SK-N-SH (cell line): ENCODE results near the gene HLA-DRB1. TPM values are rescaled to one million over a fixed set of nuclear protein-coding genes. Genes with fewer than 3 reads are reported as not detected.

Experiments used
- CTCF ChIA-PET: fragments of 300-600, 350-600 bp; formaldehyde crosslinking; extraction: SDS; loops from one replicate; lab custom pipeline; 2021; lab: Yijun Ruan, JAX
- POLR2A ChIA-PET: fragments of 350-600 bp; sonication (Branson Sonifier 250); formaldehyde crosslinking; extraction: SDS; loops from one replicate; lab custom pipeline; 2020; ENCODE audit warnings: antibody characterized with exemption, inconsistent platforms; lab: Yijun Ruan, JAX
- DNase-seq: peaks from one replicate; pipeline ENCODE4 v3.0.0; 2012
- H2AFZ ChIP-seq: fragments of 200-600 bp; sonication (generic); 2 replicates; pipeline ENCODE4 v1.8.1; 2016; ENCODE audit warnings: antibody characterized with exemption, mild to moderate bottlenecking, low read depth
- H3F3A ChIP-seq: fragments of 200-600 bp; sonication (generic); replicated peaks from 2 replicates; pipeline ENCODE3; 2016; ENCODE audit warnings: antibody characterized with exemption, mild to moderate bottlenecking; ENCODE audit not compliant: insufficient read depth
- H3K27ac ChIP-seq, 2 experiments: fragments of 200-500 bp in 1 of 2; fragments of 200-600 bp in 1 of 2; sonication (Bioruptor generic) in 1 of 2; sonication (generic), shearing (Covaris generic) in 1 of 2; 2 replicates each; pipeline versions ENCODE4 v1.5.1 to v1.6.1; 2014 to 2016; ENCODE audit warnings: low read depth in 2 of 2, inconsistent platforms in 1 of 2, low read length in 1 of 2, mild to moderate bottlenecking in 1 of 2, mixed read lengths in 1 of 2
- H3K27me3 ChIP-seq: fragments of 200-600 bp; sonication (generic), shearing (Covaris generic); 2 replicates; pipeline ENCODE4 v1.6.1; 2016; ENCODE audit warnings: mixed run types; ENCODE audit not compliant: insufficient read depth
- H3K36me3 ChIP-seq, 2 experiments: fragments of 200-500 bp in 1 of 2; fragments of 200-600 bp in 1 of 2; sonication (Bioruptor generic) in 1 of 2; sonication (generic) in 1 of 2; replicated peaks in 1 of 2; 2 replicates each; pipeline versions ENCODE3 to v1.5.1; 2014 to 2016; ENCODE audit warnings: low read length in 1 of 2, mild to moderate bottlenecking in 1 of 2; ENCODE audit not compliant: insufficient read depth in 2 of 2, control insufficient read depth in 1 of 2
- H3K4me1 ChIP-seq, 2 experiments: fragments of 200-500 bp in 1 of 2; fragments of 200-600 bp in 1 of 2; sonication (Bioruptor generic) in 1 of 2; sonication (generic), shearing (Covaris generic) in 1 of 2; 2 replicates each; pipeline versions ENCODE4 v1.5.1 to v1.6.1; 2014 to 2016; ENCODE audit warnings: low read depth in 1 of 2, low read length in 1 of 2, mixed run types in 1 of 2; ENCODE audit not compliant: insufficient read depth in 2 of 2, control insufficient read depth in 1 of 2
- H3K4me2 ChIP-seq: fragments of 200-600 bp; sonication (generic), shearing (Covaris generic); 2 replicates; pipeline ENCODE4 v1.6.1; 2017; ENCODE audit warnings: mixed run types
- H3K4me3 ChIP-seq, 2 experiments: fragments of 200-500 bp in 1 of 2; fragments of 200-600 bp in 1 of 2; sonication (Bioruptor generic) in 1 of 2; sonication (generic), shearing (Covaris generic) in 1 of 2; 2 replicates each; pipeline versions ENCODE4 v1.5.1 to v1.8.1; 2014 to 2016; ENCODE audit warnings: low read depth in 2 of 2, inconsistent platforms in 1 of 2, low read length in 1 of 2, mild to moderate bottlenecking in 1 of 2, mixed read lengths in 1 of 2, moderate library complexity in 1 of 2
- H3K79me2 ChIP-seq: fragments of 200-600 bp; sonication (generic); 2 replicates; pipeline ENCODE4 v1.8.1; 2017; ENCODE audit warnings: mild to moderate bottlenecking; ENCODE audit not compliant: insufficient read depth
- H3K9ac ChIP-seq: fragments of 200-600 bp; sonication (generic); 2 replicates; pipeline ENCODE4 v1.6.1; 2017; ENCODE audit warnings: mixed run types
- H3K9me2 ChIP-seq: fragments of 200-600 bp; sonication (generic); 2 replicates; pipeline ENCODE4 v1.6.1; 2017; ENCODE audit warnings: mixed run types
- H3K9me3 ChIP-seq: fragments of 200-600 bp; sonication (generic); 2 replicates; pipeline ENCODE4 v1.6.1; 2017; ENCODE audit warnings: mixed run types, mild to moderate bottlenecking, moderate library complexity
- H4K20me1 ChIP-seq: fragments of 200-600 bp; sonication (generic); 2 replicates; pipeline ENCODE4 v1.6.1; 2017; ENCODE audit warnings: mild to moderate bottlenecking, mixed run types; ENCODE audit not compliant: insufficient read depth
- CHD2 ChIP-seq: fragments of 150-350 bp; IDR thresholded peaks from 2 replicates; pipeline ENCODE4 v1.6.1; 2018; ENCODE audit warnings: low read length; ENCODE audit not compliant: partially characterized antibody
- ELF1 ChIP-seq: IDR thresholded peaks from 2 replicates; pipeline ENCODE4 v1.4.0; 2012
- FOSL2 ChIP-seq: IDR thresholded peaks from 2 replicates; pipeline ENCODE4 v1.4.0; 2012; ENCODE audit warnings: low read depth, mild to moderate bottlenecking, moderate library complexity, borderline replicate concordance
- GATA2 ChIP-seq: sonication (generic); formaldehyde crosslinking; IDR thresholded peaks from 2 replicates; pipeline ENCODE4 v1.5.0; 2020; ENCODE audit warnings: mild to moderate bottlenecking, missing genetic modification reagents
- JUND ChIP-seq: IDR thresholded peaks from 2 replicates; pipeline ENCODE4 v1.4.0; 2012
- MEF2A ChIP-seq: IDR thresholded peaks from 2 replicates; pipeline ENCODE4 v1.4.0; 2012; ENCODE audit warnings: low read depth, borderline replicate concordance
- NFIC ChIP-seq: IDR thresholded peaks from 2 replicates; pipeline ENCODE4 v1.4.0; 2012; ENCODE audit warnings: borderline replicate concordance
- POLR2AphosphoS5 ChIP-seq: IDR thresholded peaks from 2 replicates; pipeline ENCODE4 v1.6.1; 2012; ENCODE audit warnings: low read depth, low read length
- RAD21 ChIP-seq: IDR thresholded peaks from 2 replicates; pipeline ENCODE4 v1.6.1; 2012; ENCODE audit warnings: mild to moderate bottlenecking, low read length
- RCOR1 ChIP-seq: fragments of 150-350 bp; IDR thresholded peaks from 2 replicates; pipeline ENCODE4 v1.6.1; 2017; ENCODE audit warnings: antibody characterized with exemption, low read length
- SIN3A ChIP-seq: IDR thresholded peaks from 2 replicates; pipeline ENCODE4 v1.6.1; 2012; ENCODE audit warnings: low read depth, mild to moderate bottlenecking, low read length, moderate library complexity, borderline replicate concordance
- SMC3 ChIP-seq: IDR thresholded peaks from 2 replicates; pipeline ENCODE4 v1.6.1; 2012; ENCODE audit warnings: low read depth, low read length, improper control_type of control experiment
- TCF12 ChIP-seq: IDR thresholded peaks from 2 replicates; pipeline ENCODE4 v1.4.0; 2012
- TEAD4 ChIP-seq: IDR thresholded peaks from 2 replicates; pipeline ENCODE4 v1.4.0; 2012; ENCODE audit warnings: mild to moderate bottlenecking, borderline replicate concordance; ENCODE audit not compliant: insufficient read depth
- WGBS: methylation state at CpG from one replicate; pipeline ENCODE4 v1.1.6; 2017; ENCODE audit warnings: low lambda C conversion rate; 5-methylcytosine and 5-hydroxymethylcytosine counted together
- polyA plus RNA-seq, 3 experiments: library from polyadenylated mRNA; depleted of rRNA; stranded (reverse); fragments of >200 nt; gene quantifications; 2 replicates each; pipeline ENCODE4 v1.2.3, GENCODE V29; 2012
- TF ChIP-seq, protein P1 (sequence below): IDR thresholded peaks from 2 replicates; pipeline ENCODE4 v1.4.0; 2012; ENCODE audit warnings: low read depth
- TF ChIP-seq, protein P2 (sequence below): fragments of 200-600 bp; sonication (generic); IDR thresholded peaks from 2 replicates; pipeline ENCODE4 v1.6.1; 2017; ENCODE audit warnings: antibody characterized with exemption, mild to moderate bottlenecking, moderate library complexity
- TF ChIP-seq, protein P3 (sequence below): IDR thresholded peaks from 2 replicates; pipeline ENCODE4 v1.4.0; 2012; ENCODE audit warnings: low read depth, borderline replicate concordance

HLA-DRB1 gene
- polyA plus RNA-seq, 1 of the 3 experiments (the other 2 are of a cell fraction): not detected

DNA sequence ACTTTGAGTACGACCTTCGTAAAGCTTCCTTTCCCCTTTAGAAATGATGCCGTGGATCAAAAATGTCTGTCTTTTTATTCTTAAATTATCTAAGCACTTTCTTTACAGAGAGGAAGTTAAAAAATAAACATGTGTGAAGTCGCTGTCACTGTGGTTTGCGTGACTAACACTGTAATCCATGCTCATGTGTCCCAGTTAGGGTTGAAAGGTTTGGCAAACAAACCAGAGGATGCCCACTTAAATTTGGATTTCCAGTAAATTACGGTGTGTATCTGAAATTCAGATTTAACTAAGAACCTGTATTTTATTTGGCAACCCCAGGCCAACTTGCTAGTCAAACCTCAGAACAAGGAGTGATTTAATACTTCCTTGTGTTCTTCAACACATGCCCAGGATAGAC, 21.1 kb downstream of the HLA-DRB1 start:
- H2AFZ ChIP-seq: no peak overlapping the region

DNA sequence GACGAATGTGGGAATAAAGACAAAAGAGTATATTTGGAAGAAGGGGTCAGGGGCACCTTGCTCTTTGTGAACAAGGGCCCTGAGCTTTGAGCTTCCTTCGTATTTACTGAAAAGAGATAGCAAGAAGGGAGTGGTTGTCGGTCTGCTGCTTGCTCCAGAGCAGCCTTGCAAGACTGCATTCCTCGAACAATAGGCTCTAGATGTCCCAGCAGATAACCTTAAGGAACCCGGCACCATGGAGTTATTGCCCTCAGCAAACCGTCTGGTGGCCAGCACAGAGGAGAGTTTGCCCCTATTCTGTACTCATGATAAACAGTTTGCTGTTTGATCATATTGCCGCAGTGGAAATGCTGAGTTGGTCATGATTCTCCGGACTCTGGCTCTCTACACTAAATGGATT, 22.7 kb downstream of the HLA-DRB1 start:
- Histone ChIP-seq H3K9ac (no peak overlapping the region), H2AFZ (no peak overlapping the region), H3K79me2 (no peaks in the 10 kb centered on the region), H3K9me2 (no peaks in the 10 kb centered on the region)
- POLR2A ChIA-PET: no interaction called here
- TF ChIP-seq JUND (no peak), SMC3 (no peak), RCOR1 (no peak), TCF12 (no peak), FOSL2 (no peak), NFIC (no peak), GATA2 (CRISPR knock-in tag) (no peak), CHD2 (no peak), RAD21 (no peak), POLR2AphosphoS5 (no peak), ELF1 (no peak)
- TF ChIP-seq, protein P1, sequence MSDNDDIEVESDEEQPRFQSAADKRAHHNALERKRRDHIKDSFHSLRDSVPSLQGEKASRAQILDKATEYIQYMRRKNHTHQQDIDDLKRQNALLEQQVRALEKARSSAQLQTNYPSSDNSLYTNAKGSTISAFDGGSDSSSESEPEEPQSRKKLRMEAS: no peak
- TF ChIP-seq, protein P2, sequence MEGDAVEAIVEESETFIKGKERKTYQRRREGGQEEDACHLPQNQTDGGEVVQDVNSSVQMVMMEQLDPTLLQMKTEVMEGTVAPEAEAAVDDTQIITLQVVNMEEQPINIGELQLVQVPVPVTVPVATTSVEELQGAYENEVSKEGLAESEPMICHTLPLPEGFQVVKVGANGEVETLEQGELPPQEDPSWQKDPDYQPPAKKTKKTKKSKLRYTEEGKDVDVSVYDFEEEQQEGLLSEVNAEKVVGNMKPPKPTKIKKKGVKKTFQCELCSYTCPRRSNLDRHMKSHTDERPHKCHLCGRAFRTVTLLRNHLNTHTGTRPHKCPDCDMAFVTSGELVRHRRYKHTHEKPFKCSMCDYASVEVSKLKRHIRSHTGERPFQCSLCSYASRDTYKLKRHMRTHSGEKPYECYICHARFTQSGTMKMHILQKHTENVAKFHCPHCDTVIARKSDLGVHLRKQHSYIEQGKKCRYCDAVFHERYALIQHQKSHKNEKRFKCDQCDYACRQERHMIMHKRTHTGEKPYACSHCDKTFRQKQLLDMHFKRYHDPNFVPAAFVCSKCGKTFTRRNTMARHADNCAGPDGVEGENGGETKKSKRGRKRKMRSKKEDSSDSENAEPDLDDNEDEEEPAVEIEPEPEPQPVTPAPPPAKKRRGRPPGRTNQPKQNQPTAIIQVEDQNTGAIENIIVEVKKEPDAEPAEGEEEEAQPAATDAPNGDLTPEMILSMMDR: no peak
- TF ChIP-seq, protein P3, sequence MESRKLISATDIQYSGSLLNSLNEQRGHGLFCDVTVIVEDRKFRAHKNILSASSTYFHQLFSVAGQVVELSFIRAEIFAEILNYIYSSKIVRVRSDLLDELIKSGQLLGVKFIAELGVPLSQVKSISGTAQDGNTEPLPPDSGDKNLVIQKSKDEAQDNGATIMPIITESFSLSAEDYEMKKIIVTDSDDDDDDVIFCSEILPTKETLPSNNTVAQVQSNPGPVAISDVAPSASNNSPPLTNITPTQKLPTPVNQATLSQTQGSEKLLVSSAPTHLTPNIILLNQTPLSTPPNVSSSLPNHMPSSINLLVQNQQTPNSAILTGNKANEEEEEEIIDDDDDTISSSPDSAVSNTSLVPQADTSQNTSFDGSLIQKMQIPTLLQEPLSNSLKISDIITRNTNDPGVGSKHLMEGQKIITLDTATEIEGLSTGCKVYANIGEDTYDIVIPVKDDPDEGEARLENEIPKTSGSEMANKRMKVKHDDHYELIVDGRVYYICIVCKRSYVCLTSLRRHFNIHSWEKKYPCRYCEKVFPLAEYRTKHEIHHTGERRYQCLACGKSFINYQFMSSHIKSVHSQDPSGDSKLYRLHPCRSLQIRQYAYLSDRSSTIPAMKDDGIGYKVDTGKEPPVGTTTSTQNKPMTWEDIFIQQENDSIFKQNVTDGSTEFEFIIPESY: no peak
- TF ChIP-seq, all 33 proteins: peak for 0
- no peaks in the 10 kb centered on the region for H3K4me1 ChIP-seq
- no peak for DNase-seq
- H3K9me3 ChIP-seq: no peaks in the 10 kb centered on the region
- no peak overlapping the region for H3K4me3 ChIP-seq
- WGBS: 0% methylated on average over 2 of the region's 8 CpGs
- no peak overlapping the region for H3K4me2 ChIP-seq
- CTCF ChIA-PET: no interaction called here
- H3K27ac ChIP-seq: no peak overlapping the region
- no peaks in the 10 kb centered on the region for H3K27me3 ChIP-seq
- H3K36me3 ChIP-seq: no peaks in the 10 kb centered on the region
- no peaks in the 10 kb centered on the region for H4K20me1 ChIP-seq
- H3F3A ChIP-seq: no peaks in the 10 kb centered on the region

More for the DNA sequence above, 21.1 kb downstream of the HLA-DRB1 start:
- no peaks in the 10 kb centered on the region for H3K9me2 ChIP-seq
- POLR2A ChIA-PET: no interaction called here
- no peak overlapping the region for H3K4me2 ChIP-seq
- CTCF ChIA-PET: no interaction called here
- H3K4me1 ChIP-seq: no peaks in the 10 kb centered on the region
- no peak overlapping the region for H3K27ac ChIP-seq
- no peak overlapping the region for H3K9ac ChIP-seq
- H3F3A ChIP-seq: no peaks in the 10 kb centered on the region
- no peaks in the 10 kb centered on the region for H3K27me3 ChIP-seq
- TF ChIP-seq FOSL2 (no peak), MEF2A (no peak), TEAD4 (no peak), SIN3A (no peak), GATA2 (CRISPR knock-in tag) (no peak)
- no peaks in the 10 kb centered on the region for H3K9me3 ChIP-seq
- no peaks in the 10 kb centered on the region for H3K79me2 ChIP-seq
- no peak for DNase-seq
- no peaks in the 10 kb centered on the region for H3K36me3 ChIP-seq
- H4K20me1 ChIP-seq: no peaks in the 10 kb centered on the region
- no peak overlapping the region for H3K4me3 ChIP-seq
- WGBS: 0% methylated on average over 2 of the region's 6 CpGs
